Upper lobe of right lung (tissue), 1 donor: Measurements from ENCODE around the gene CDYL2. TPM values are rescaled to one million over a fixed set of nuclear protein-coding genes. Genes with fewer than 3 reads are reported as not detected.
"Not testable (repeated sequence)": the region's sequence is repeated elsewhere in the genome, so short reads cannot be mapped to it uniquely, and the experiment has no call there.

Experiments used
- ATAC-seq: fragments of 200-7000 bp; cut with Tn5 transposase; one replicate; pipeline ENCODE4 v1.9.1; 2020; ENCODE audit warnings: mild to moderate bottlenecking, moderate library complexity
- DNase-seq: peaks from one replicate; pipeline ENCODE4 v3.0.0-alpha.2; 2020
- H3K27ac ChIP-seq: fragments of 200-600 bp; one replicate; pipeline ENCODE4 v1.8.0; 2022
- H3K27me3 ChIP-seq: fragments of 200-600 bp; one replicate; pipeline ENCODE4 v1.8.0; 2022; ENCODE audit warnings: mild to moderate bottlenecking
- H3K36me3 ChIP-seq: fragments of 200-600 bp; one replicate; pipeline ENCODE4 v1.8.0; 2022
- H3K4me1 ChIP-seq: fragments of 200-600 bp; one replicate; pipeline ENCODE4 v1.8.0; 2022
- H3K4me3 ChIP-seq: fragments of 200-600 bp; one replicate; pipeline ENCODE4 v1.8.0; 2022; ENCODE audit warnings: mild to moderate bottlenecking
- H3K9me3 ChIP-seq: fragments of 200-600 bp; one replicate; pipeline ENCODE4 v1.8.0; 2022
- intact Hi-C: fragments of 100-400 bp; cut with DNase I; formaldehyde crosslinking; loops from one replicate; pipeline ENCODE4 v1.11.0; 2022
- total RNA-seq: library from RNA; stranded (reverse); fragmentation: NEBNext Ultra II Directional; extraction: Animal tissue kit (Norgen Biotek cat#: 25700); gene quantifications from one replicate; pipeline ENCODE4 v1.2.1, GENCODE V29; 2021
- TF ChIP-seq, protein P1 (sequence below): fragments of 200-600 bp; IDR thresholded peaks from one replicate; pipeline ENCODE4 v1.8.0; 2022; ENCODE audit warnings: antibody characterized with exemption
- donor health status: DM: no; HTN: yes; CAD: no; lungs with severe emphysema.

Gene CDYL2
- total RNA-seq, 1 donor from 2014 or later = 21.0 TPM

DNA sequence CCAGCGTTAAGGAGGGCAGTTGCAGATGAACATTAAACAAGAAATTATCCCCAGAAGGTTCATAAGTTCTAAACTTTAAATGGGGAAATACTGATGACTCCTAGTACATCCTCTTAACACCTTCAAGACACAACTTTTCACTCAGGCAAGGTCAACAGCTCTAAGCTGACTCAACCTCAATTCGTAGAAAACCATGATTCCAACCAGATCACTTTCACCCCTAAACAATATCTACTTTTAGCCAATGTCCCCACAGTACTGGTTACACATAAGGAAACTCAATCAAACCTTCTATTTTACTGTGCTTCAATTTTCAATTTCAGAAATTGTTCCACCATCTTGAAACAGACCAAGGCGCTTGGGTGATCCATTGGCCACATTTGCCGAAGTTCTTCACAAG, 2.3 kb downstream of the CDYL2 start:
- DNase-seq = no peak
- Histone ChIP-seq H3K4me3 (no peak overlapping the region), H3K9me3 (no peaks in the 10 kb centered on the region), H3K36me3 (no peaks in the 10 kb centered on the region), H3K4me1 (no peaks in the 10 kb centered on the region), H3K27ac (no peak overlapping the region), H3K27me3 (no peaks in the 10 kb centered on the region)
- ATAC-seq = no peak
- intact Hi-C loops = no loop called here
- TF ChIP-seq, protein P1, sequence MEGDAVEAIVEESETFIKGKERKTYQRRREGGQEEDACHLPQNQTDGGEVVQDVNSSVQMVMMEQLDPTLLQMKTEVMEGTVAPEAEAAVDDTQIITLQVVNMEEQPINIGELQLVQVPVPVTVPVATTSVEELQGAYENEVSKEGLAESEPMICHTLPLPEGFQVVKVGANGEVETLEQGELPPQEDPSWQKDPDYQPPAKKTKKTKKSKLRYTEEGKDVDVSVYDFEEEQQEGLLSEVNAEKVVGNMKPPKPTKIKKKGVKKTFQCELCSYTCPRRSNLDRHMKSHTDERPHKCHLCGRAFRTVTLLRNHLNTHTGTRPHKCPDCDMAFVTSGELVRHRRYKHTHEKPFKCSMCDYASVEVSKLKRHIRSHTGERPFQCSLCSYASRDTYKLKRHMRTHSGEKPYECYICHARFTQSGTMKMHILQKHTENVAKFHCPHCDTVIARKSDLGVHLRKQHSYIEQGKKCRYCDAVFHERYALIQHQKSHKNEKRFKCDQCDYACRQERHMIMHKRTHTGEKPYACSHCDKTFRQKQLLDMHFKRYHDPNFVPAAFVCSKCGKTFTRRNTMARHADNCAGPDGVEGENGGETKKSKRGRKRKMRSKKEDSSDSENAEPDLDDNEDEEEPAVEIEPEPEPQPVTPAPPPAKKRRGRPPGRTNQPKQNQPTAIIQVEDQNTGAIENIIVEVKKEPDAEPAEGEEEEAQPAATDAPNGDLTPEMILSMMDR = no peak

DNA sequence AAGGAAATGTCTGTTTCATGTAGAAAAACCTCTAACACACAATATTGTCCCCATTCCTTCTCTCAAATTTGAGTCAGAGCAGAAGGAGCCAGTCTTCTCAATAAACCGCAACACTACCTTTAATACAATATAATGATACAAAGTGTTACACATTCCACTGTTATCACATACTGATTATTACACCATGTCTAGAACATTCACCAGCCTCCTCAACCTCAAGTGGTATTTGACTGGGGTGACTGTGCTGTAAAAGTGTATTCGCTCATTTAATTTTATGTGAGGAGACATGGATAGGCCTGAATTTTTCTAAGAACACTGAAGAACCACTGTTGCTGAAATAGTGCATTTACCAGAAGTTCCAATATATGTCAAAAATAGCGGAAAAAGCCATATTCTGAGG, 10.3 kb downstream of the CDYL2 start:
- Histone ChIP-seq H3K27me3 (no peaks in the 10 kb centered on the region), H3K36me3 (no peaks in the 10 kb centered on the region), H3K4me1 (no peaks in the 10 kb centered on the region), H3K27ac (no peak overlapping the region), H3K9me3 (no peaks in the 10 kb centered on the region), H3K4me3 (no peak overlapping the region)
- intact Hi-C loops = no loop called here
- ATAC-seq = no peak
- TF ChIP-seq, protein P1 = no peak
- no peak for DNase-seq

DNA sequence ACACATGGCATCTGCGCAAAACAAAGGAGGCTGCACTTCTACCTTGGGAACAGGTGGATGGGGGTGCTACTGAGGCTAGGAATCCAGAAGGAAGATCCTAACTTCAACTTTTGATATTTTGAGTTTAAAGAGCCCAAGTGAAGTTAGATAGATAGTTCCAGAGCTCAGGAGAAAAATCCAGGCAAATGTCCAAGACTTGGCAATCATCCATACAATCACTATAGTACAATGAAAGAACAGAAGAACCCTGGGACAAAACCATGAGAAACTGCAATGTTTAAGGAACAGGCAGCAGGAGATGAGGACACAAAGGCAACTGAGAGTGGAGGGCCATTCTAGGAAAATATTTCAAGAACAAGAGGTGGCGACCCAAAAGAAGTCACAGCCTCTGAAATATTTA, 12.4 kb downstream of the CDYL2 start:
- intact Hi-C loops = no loop called here
- Histone ChIP-seq H3K27ac (no peak overlapping the region), H3K27me3 (no peaks in the 10 kb centered on the region), H3K4me1 (no peaks in the 10 kb centered on the region), H3K36me3 (no peaks in the 10 kb centered on the region), H3K9me3 (no peaks in the 10 kb centered on the region), H3K4me3 (no peak overlapping the region)
- no peak for DNase-seq
- ATAC-seq = no peak
- TF ChIP-seq, protein P1 = no peak

DNA sequence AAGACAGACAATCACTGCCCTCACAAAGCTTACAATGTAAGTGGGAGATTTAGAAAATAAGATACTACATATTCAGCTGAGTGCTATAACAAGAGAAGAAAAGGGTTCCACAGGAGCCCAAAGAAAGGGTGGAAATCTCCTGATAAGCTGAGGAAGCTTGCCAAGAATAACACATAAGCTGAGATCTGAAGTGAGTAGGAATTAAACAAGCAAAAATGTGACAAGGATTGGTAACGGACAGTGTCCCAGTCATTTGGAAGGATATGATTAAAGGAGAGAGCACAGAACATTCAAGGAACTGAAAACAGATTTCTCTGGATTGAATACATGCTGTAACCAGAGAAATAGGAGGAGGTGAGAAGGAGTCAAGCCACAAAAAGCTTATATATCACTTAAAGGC, 13.0 kb downstream of the CDYL2 start:
- no peak overlapping the region for H3K27ac ChIP-seq
- no peaks in the 10 kb centered on the region for H3K27me3 ChIP-seq
- no peaks in the 10 kb centered on the region for H3K4me1 ChIP-seq
- ATAC-seq = no peak
- H3K36me3 ChIP-seq = no peaks in the 10 kb centered on the region
- no peak overlapping the region for H3K4me3 ChIP-seq
- intact Hi-C loops = no loop called here
- DNase-seq = no peak
- H3K9me3 ChIP-seq = no peaks in the 10 kb centered on the region
- TF ChIP-seq, protein P1 = no peak

DNA sequence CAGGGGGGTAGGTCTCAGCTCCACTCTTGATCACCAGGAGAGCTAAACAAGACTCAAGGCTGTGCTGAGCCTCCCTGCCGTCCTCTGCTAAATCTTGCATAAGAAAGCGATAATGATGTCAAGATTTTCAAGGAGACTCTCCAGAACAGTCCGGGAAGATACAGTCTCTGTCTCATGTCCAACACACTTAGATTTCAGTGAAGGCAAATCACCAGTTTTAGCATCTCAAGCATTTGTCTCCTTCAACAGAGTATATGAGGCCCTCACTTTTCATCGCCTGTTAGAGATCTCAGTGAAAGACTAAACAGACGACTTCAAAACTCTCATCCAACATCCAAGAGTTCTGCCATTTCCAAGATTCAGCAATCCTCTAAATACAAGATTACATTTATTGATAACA, 13.6 kb downstream of the CDYL2 start:
- ATAC-seq (no peak), DNase-seq (no peak)
- Histone ChIP-seq H3K9me3 (no peaks in the 10 kb centered on the region), H3K36me3 (no peaks in the 10 kb centered on the region), H3K27ac (no peak overlapping the region), H3K27me3 (no peaks in the 10 kb centered on the region), H3K4me1 (no peaks in the 10 kb centered on the region), H3K4me3 (no peak overlapping the region)
- intact Hi-C loops = no loop called here
- TF ChIP-seq, protein P1 = no peak

DNA sequence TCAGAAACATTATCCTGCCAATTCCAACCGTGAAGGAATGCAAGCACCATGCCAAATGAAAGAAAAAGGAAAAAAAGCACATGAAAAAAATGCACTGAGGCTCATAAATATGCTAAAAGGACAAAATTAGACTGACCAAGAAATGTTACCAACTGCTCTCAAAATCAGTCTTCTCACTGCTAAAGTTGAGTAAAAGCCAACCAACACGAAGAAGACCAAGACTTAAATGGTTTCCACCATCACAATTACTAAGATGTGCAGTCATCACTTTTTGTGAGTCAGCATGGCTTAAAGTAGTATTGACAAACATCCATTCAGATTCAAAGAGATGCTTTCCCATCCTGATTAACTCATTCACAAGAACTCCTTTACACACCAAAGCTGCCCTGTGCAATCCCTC, 16.4 kb downstream of the CDYL2 start:
- no peak for DNase-seq
- no peaks in the 10 kb centered on the region for H3K27me3 ChIP-seq
- no peaks in the 10 kb centered on the region for H3K36me3 ChIP-seq
- no peak overlapping the region for H3K4me3 ChIP-seq
- intact Hi-C loops = no loop called here
- H3K9me3 ChIP-seq = no peaks in the 10 kb centered on the region
- TF ChIP-seq, protein P1 = no peak
- no peak for ATAC-seq
- H3K4me1 ChIP-seq = no peaks in the 10 kb centered on the region
- H3K27ac ChIP-seq = no peak overlapping the region

DNA sequence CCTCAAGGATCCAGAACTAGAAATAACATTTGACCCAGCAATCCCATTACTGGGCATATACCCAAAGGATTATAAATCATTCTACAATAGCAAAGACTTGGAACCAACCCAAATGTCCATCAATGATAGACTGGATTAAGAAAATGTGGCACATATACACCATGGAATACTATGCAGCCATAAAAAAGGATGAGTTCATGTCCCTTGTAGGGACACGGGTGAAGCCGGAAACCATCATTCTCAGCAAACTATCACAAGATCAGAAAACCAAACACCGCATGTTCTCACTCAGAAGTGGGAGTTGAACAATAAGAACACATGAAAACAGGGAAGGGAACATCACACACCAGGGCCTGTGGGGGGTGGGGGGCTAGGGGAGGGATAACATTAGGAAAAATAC, 17.8 kb downstream of the CDYL2 start:
- H3K4me3 ChIP-seq, intact Hi-C loops, H3K36me3 ChIP-seq, H3K9me3 ChIP-seq, DNase-seq, ATAC-seq, H3K27me3 ChIP-seq, H3K4me1 ChIP-seq, H3K27ac ChIP-seq: not testable (repeated sequence)
